HG03378 (cell line): ENCODE measurements around the gene ZBTB47.
A peak's percentile ranks its signal among the peaks of the same experiment; 100 is the strongest.

Experiments used
- ATAC-seq: cut with Tn5 transposase; IDR thresholded peaks from one replicate; pipeline ENCODE4 v1.9.1; 2021; ENCODE audit warnings: mild to moderate bottlenecking, moderate library complexity; ENCODE audit not compliant: unreplicated experiment

Gene ZBTB47

GRCh38 chr3:42653560-42654330, at the start of gene ZBTB47:
Gene ZBTB47 (plus strand): TSS chr3:42653697. CDS start chr3:42658356, 4,659 bp downstream.
- ATAC-seq, result no peak

GRCh38 chr3:42605546-42606173, 47.8 kb upstream of the ZBTB47 start:
- ATAC-seq, result no peak

- ATAC-seq, result no peak
Observed at GRCh38 chr3:42608581-42608980, 44.9 kb upstream of the ZBTB47 start.

- no peak for ATAC-seq
Observed at GRCh38 chr3:42610976-42611375, 42.5 kb upstream of the ZBTB47 start.

DNA sequence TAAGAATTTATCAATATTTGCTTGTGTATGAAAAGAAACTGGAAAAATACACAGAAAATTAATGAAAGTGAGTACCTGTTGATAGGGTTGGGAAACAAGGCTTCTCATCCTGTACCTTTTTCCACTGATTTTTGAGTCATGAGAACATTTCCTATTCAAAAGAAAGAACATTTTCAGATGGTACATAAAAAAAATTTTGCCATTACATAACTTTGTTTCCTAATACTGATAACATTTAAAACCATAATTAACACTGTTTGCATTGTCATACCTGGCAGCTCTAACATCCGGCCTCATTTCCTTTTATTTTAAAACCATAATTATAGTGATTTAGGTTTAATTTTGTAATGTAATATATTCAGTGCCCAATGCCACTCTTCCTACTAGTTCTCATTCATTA, 41.3 kb upstream of the ZBTB47 start:
- ATAC-seq, result no peak

- ATAC-seq, result peak; percentile 88
Observed at GRCh38 chr3:42612928-42613327, 40.6 kb upstream of the ZBTB47 start.

GRCh38 chr3:42613462-42613861, 40.0 kb upstream of the ZBTB47 start:
- ATAC-seq, result no peak

DNA sequence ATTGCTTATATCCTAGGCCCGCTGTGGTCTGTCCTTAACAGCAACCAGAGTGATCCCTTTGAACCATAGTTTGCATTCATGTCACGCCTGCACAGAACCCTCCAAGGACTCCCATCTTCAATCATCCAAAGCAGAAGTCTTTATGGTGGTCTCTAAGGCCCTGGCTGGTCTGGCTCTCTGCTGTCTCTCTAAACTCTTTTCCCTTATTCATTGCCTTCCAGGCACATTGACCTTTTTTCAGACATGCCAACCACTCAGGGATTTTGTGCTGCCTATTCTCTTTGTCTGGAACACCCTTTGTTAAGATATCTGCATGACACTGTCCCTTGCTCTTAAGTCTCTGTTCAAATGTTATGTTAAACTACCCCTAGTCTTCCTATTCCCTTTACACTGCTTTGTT, 21.9 kb upstream of the ZBTB47 start:
- no peak for ATAC-seq

GRCh38 chr3:42632146-42632545, 21.4 kb upstream of the ZBTB47 start:
- no peak for ATAC-seq

DNA sequence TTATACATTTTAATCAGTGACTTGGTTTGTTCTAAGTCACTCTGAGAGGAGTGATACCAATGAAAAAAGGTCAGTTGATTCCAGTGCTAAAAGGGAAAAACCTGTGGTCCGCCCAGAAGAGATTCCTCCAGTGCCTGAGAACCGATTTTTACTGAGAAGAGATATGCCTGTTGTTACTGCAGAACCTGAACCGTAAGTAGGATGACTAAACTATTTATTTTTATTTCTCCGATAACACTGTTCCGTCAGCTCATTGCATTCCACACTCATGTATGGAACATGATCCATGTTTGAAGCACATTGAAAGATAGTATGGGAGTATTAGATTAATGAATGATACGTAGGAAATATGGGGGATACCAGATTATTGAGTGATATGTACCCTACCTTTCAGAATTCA, 20.0 kb upstream of the ZBTB47 start:
- ATAC-seq, result no peak

- ATAC-seq, result no peak
Observed at GRCh38 chr3:42635111-42635510, 18.4 kb upstream of the ZBTB47 start.

GRCh38 chr3:42637001-42637400, 16.5 kb upstream of the ZBTB47 start:
- no peak for ATAC-seq

DNA sequence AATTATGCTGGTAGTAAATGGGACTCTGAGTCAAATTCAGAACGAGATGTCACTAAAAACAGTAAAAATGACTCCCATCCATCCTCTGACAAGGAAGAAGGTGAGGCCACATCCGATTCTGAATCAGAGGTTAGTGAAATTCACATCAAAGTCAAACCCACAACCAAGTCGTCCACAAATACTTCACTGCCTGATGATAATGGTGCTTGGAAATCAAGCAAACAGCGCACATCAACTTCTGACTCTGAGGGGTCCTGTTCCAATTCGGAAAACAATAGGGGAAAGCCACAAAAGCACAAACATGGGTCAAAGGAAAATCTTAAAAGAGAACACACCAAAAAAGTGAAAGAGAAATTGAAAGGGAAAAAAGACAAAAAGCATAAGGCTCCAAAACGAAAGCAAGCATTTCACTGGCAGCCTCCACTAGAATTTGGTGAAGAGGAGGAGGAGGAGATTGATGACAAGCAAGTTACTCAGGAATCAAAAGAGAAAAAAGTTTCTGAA, 15.1 kb upstream of the ZBTB47 start:
- no peak for ATAC-seq

DNA sequence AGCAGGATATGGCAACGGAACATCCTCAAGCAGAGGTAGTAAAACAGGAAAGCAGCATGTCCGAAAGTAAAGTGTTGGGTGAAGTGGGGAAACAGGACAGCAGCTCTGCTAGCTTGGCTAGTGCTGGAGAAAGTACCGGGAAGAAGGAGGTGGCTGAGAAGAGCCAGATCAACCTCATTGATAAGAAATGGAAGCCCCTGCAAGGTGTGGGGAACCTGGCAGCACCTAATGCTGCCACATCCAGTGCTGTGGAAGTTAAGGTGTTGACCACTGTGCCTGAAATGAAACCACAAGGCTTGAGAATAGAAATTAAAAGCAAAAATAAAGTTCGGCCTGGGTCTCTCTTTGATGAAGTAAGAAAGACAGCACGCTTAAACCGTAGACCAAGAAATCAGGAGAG, 14.3 kb upstream of the ZBTB47 start:
- ATAC-seq, result no peak

DNA sequence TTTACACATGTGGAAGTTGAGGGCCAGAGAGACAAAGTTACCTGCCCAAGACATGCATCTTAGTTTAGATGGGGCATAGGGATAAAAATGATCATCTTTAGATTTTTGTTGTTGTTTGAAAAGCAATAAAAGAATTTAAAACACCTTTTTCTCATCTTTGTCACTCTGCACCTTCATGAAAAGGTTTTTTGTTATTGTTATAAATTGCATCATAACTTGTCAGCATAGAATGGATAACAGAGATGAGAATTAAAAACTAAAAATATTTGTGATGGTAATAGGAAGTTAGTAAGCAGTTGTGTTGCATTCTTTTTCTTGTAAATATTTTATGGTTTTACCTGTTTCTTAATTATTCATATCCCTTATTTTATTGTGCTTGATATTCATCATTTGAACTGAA, 13.4 kb upstream of the ZBTB47 start:
- ATAC-seq, result no peak

DNA sequence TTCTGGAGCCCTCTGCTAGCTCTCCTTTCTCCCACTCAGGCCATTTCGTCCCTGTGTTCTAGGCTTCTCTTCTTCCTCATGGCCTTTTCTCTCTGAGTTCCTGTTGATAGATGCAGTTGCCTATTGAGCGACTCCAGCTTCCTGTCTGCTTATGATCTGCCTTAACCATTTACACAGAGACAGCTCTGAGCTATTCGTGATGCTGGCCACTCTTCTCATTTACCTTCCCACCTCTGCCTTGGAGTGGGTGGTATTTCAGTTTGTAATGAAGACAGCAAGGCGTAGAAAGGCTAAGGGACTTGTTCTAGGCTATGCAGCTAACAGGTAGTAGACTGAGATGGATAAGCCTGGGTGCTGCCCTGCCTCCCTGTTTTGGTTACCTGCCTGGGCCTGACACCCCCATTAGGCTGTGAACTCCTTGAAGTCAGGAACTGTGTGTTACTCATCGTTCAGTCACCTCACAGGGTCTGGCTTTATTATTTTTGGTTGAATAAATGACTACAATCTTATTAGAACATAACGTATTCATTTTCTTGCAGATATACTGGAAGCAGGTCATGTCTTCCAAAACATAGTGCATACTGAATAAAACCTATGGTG, 12.6 kb upstream of the ZBTB47 start:
- ATAC-seq, result no peak

DNA sequence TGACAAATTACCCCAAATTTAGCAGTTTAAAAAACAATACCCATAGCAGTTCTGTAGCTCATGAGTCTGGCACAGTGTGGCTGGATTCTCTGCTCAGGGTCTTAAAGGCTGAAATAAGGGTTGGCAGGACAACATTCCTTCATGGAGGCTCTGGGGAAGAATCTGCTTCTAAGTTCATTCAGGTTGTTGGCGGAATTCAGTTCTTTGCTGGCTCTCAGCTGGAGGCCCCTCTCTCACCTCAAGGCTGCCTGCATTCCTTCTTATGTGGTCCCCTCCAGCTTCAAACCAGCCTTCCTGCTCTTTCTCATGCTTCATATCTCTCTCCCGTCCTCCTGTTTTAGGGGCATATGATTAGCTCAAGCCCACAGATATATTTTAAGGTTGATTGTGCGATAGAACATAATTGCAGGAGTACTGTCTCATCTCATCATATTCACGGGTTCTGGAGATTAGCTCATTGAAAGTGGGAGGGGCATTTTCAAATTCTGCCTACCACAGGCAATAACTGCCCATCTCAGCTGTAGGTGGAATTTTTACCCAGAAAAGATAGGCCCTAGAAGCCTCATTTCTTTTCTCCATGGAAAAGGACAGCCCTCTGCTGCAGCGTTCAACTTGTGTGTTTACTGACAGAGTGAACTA, 5.6 kb upstream of the ZBTB47 start:
- ATAC-seq, result no peak

GRCh38 chr3:42649006-42649405, 4.5 kb upstream of the ZBTB47 start:
- no peak for ATAC-seq

- ATAC-seq, result no peak
Observed at GRCh38 chr3:42649783-42650182, 3.7 kb upstream of the ZBTB47 start.

- no peak for ATAC-seq
Observed at GRCh38 chr3:42651248-42652091, 2.0 kb upstream of the ZBTB47 start.

GRCh38 chr3:42652251-42652610, 1.3 kb upstream of the ZBTB47 start:
- peak; percentile 19 for ATAC-seq
